ENCODE measurements around the gene ASPG. TPM values are rescaled to one million over a fixed set of nuclear protein-coding genes. Genes with fewer than 3 reads are reported as not detected.

ASPG gene
- total RNA-seq, 4 donors from 2014 or later: 0.33 to 0.75 (median 0.45) TPM; not detected in 1

- H3K9me3 ChIP-seq: peaks cover 0 to 23% (median 14%) of the 10 kb centered on the region in 4 donors
- no peak for DNase-seq (ENCODE audit: extremely low spot score)
- TF ChIP-seq POLR2A (IDR thresholded peaks at IDR 0.05; ENCODE audit: low read depth) (no peak), POLR2AphosphoS5 (IDR thresholded peaks at IDR 0.05) (no peak), EP300 (IDR thresholded peaks at IDR 0.05) (no peak), CTCF (IDR thresholded peaks at IDR 0.05) (no peak)
- no peaks in the 10 kb centered on the region for H3K4me1 ChIP-seq
- H3K4me3 ChIP-seq: no peak overlapping the region
- WGBS: 89% methylated on average over 7 of the region's 7 CpGs
- H3K36me3 ChIP-seq: no peaks in the 10 kb centered on the region
- intact Hi-C loops (cut with DNase I): no loop called here
- peaks cover 0 to 55% (median 0%) of the 10 kb centered on the region in 4 donors for H3K27me3 ChIP-seq
- no peak overlapping the region for H3K27ac ChIP-seq (replicated peaks in 1 of 4)
Observed at GRCh38 chr14:104069541-104069940, 16.0 kb upstream of the ASPG start.

- H3K27me3 ChIP-seq: peaks cover 0 to 50% (median 0%) of the 10 kb centered on the region in 4 donors
- intact Hi-C loops (cut with DNase I): no loop called here
- H3K9me3 ChIP-seq: peaks cover 0 to 10% (median 7%) of the 10 kb centered on the region in 4 donors
- peaks cover 0 to 2% (median under 1%) of the 10 kb centered on the region in 4 donors for H3K4me1 ChIP-seq
- DNase-seq (ENCODE audit: extremely low spot score): no peak
- no peak overlapping the region for H3K4me3 ChIP-seq
- 70% methylated on average over 3 of the region's 3 CpGs for WGBS
- no peak for TF ChIP-seq EP300 (IDR thresholded peaks at IDR 0.05)
- H3K36me3 ChIP-seq: no peaks in the 10 kb centered on the region
- no peak overlapping the region for H3K27ac ChIP-seq (replicated peaks in 1 of 4)
Observed at GRCh38 chr14:104072586-104072985, 12.9 kb upstream of the ASPG start.

- H3K27ac ChIP-seq (replicated peaks in 1 of 4): no peak overlapping the region
- H3K4me3 ChIP-seq: no peak overlapping the region
- H3K9me3 ChIP-seq: peaks cover 0 to 10% (median 7%) of the 10 kb centered on the region in 4 donors
- peaks cover 0 to 45% (median 0%) of the 10 kb centered on the region in 4 donors for H3K27me3 ChIP-seq
- 61% methylated on average over 4 of the region's 4 CpGs for WGBS
- DNase-seq (ENCODE audit: extremely low spot score): no peak
- no peaks in the 10 kb centered on the region for H3K36me3 ChIP-seq
- H3K4me1 ChIP-seq: peaks cover 0 to 8% (median 7%) of the 10 kb centered on the region in 4 donors
- intact Hi-C loops (cut with DNase I): no loop called here
- TF ChIP-seq CTCF (IDR thresholded peaks at IDR 0.05): no peak
- no peak for TF ChIP-seq POLR2AphosphoS5 (IDR thresholded peaks at IDR 0.05)
- no peak for TF ChIP-seq POLR2A (IDR thresholded peaks at IDR 0.05; ENCODE audit: low read depth)
- TF ChIP-seq EP300 (IDR thresholded peaks at IDR 0.05): no peak
Observed at GRCh38 chr14:104073764-104074163, 11.7 kb upstream of the ASPG start.

GRCh38 chr14:104075530-104076151, 9.9 kb upstream of the ASPG start:
- Histone ChIP-seq H3K4me1 (peaks cover 0 to 8% (median 7%) of the 10 kb centered on the region in 4 donors), H3K9me3 (peaks cover 0 to 10% (median 7%) of the 10 kb centered on the region in 4 donors), H3K4me3 (no peak overlapping the region), H3K36me3 (no peaks in the 10 kb centered on the region), H3K27me3 (peaks cover 0 to 30% (median 0%) of the 10 kb centered on the region in 4 donors), H3K27ac (replicated peaks in 1 of 4) (no peak overlapping the region)
- no peak for DNase-seq (ENCODE audit: extremely low spot score)
- 42% methylated on average over 6 of the region's 6 CpGs for WGBS
- TF ChIP-seq POLR2A (IDR thresholded peaks at IDR 0.05; ENCODE audit: low read depth) (no peak), CTCF (IDR thresholded peaks at IDR 0.05) (peak in 1 of 3 experiments; percentile 9)
- intact Hi-C loops (cut with DNase I): no loop called here

GRCh38 chr14:104076743-104077142, 8.8 kb upstream of the ASPG start:
- intact Hi-C loops (cut with DNase I): no loop called here
- Histone ChIP-seq H3K9me3 (peaks cover 0 to 10% (median 7%) of the 10 kb centered on the region in 4 donors), H3K27ac (replicated peaks in 1 of 4) (no peak overlapping the region), H3K27me3 (peaks cover 0 to 37% (median 0%) of the 10 kb centered on the region in 4 donors), H3K4me1 (peaks cover 0 to 8% (median 7%) of the 10 kb centered on the region in 4 donors), H3K36me3 (no peaks in the 10 kb centered on the region), H3K4me3 (no peak overlapping the region)
- DNase-seq (ENCODE audit: extremely low spot score): no peak
- TF ChIP-seq POLR2AphosphoS5 (IDR thresholded peaks at IDR 0.05) (no peak), CTCF (IDR thresholded peaks at IDR 0.05) (no peak), POLR2A (IDR thresholded peaks at IDR 0.05; ENCODE audit: low read depth) (no peak), EP300 (IDR thresholded peaks at IDR 0.05) (no peak)
- 63% methylated on average over 5 of the region's 5 CpGs for WGBS
